GM23248 (cell line): Measurements from ENCODE around the gene RAB9B.

ENCODE experiments used
- EZH2 ChIP-seq: fragments of 200-600 bp; sonication (generic); IDR thresholded peaks from 2 replicates; pipeline ENCODE4 v1.6.1; 2018; ENCODE audit warnings: antibody characterized with exemption, mild to moderate bottlenecking; ENCODE audit not compliant: insufficient read depth, poor library complexity, severe bottlenecking
- EZH2phosphoT487 ChIP-seq: fragments of 200-600 bp; sonication (generic); IDR thresholded peaks from 2 replicates; pipeline ENCODE4 v1.6.1; 2018; ENCODE audit warnings: antibody characterized with exemption, moderate library complexity, mild to moderate bottlenecking, low read depth; ENCODE audit not compliant: insufficient read depth

DNA sequence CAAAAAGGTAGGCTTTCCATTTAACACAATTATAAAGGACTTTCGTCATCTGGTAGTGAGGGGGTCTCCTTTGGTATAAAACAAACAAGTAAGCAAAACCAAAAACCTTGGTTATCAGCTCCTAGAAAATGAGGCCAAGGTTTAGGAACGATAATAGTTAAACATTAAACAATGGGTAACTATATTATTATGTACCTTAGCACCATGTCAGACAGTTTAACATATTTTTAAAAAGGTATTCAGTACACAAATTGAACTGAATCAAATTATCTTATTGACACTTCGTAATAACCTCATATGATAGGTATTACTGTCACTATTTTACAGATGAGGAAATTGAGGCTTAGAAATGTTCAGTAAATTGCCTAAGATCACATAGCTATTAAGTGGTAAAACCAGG, 32.1 kb upstream of the RAB9B start:
- TF ChIP-seq EZH2 (no peak), EZH2phosphoT487 (no peak)
